Epithelial cell of alveolus of lung (primary cell): Measurements from ENCODE around the gene BABAM1. TPM values are rescaled to one million over a fixed set of nuclear protein-coding genes. Genes with fewer than 3 reads are reported as not detected.

Experiments
- total RNA-seq: library from RNA; depleted of rRNA; stranded (reverse); fragments of >200 nt; gene quantifications from 2 replicates; pipeline ENCODE4 v1.2.1, GENCODE V29; 2015

The BABAM1 gene
- 70.1 and 93.5 TPM in 2 replicates for total RNA-seq

DNA sequence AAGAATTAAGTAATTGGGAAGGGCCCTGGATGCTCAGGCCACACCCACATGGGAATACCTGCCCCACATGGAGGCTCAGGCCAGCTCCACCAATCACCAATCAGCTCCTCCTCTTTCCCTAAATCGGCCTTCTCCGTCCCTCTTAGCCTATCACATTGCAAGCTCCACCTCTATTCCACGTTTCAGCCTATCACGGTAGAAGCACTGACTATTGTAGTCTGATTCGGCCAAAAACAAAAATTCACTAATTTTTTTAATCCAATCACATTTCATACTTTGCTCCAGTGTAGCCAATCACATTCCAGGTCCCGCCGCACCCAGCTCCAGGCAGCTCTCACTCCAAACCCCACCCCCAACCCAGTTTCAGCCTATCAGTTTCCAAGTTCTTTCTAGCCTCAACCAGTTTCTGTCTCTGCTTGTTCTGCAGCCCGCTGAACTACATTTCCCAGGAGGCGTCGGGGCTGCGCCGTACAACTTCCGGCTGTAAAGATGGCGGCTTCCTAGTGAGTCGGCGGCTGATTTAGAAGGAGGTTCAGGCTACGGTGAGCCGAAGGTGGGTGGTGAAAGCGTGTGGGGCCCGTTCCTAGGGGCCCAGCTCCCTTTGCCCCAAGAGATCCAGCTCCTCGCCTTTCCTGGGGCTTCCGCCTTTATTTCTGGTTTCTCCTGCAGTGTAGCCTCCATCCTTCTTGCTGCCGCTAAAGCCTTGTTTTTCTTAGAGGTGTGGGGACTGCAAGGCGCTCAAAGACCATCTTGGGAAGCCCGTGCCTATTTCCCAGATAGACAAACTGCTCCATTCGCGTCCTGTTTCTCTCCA, at the start of gene BABAM1:
TSS of gene BABAM1 (plus strand) at position 469 of the 814 bp plus-strand sequence. CDS start 1,364 bp downstream, outside the sequence.

DNA sequence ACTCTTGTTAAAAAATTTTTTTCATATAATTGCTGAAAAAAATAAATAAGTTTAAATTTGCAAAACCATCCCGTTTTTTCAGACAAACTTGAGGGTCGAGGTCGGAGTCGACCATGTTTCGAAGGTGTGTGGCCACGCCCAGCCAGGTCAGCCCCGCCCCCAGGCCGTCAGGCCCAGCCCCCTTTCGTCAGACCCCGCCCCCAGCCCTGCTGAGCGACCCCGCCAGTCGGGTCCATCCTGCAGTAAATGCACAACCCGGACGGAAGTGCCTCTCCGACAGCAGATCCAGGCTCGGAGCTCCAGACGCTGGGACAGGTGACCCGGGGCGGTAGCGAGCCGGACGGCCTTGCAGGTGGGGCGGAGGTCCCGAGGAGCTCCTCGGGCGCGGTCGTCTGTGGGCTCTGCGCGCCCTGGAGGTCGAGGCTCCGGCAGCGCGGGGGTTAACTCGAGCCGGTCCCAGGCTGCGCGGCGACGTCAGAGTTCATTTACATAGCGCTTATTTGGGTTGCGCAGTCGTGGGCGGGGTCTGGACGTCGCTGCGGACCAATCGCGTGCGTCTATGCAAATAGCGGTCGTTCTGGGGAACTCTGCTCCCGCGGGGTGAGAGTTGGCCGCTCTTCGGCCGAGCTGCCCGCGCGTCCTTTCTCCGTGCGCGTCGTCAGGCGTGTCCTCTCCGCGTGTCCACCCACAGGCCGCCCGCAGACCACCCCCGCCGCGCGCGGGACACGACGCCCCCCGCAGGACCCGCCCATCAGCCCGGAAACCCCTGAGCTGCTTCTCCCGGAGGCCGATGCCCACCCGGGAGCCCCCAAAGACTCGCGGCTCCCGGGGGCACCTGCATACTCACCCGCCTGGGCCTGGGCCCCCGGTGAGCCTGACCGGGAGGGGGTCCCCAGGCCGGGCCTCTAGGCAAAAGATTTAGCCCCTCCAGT, 41.0 kb upstream of the BABAM1 start, which contains the start of gene OCEL1:
TSS of gene OCEL1 (plus strand) at position 225 of the 932 bp plus-strand sequence. CDS start at position 247, 22 bp downstream.

DNA sequence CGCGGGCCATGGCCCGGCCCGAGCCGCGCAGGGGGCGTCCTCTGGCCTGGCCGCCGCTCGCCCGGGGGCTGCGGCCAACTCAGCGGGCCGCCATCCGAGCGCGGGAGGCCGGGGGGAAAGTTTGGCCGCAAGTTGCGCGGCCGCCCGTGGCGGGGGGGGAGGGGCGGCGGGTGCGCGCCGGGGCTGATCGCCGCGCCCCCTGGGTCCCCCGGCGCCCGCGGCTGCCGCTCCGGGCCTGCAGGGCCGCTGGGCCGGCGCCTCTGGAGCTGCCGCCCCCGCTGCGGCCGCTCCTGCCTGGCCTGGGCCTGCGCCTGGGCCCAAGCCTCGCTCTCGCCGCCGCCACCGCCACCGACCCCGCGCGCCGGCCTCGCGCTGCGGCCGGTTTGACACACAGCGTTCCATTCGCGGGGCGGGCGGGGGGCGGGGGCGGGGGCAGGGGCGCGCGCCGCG, 21.7 kb upstream of the BABAM1 start, which contains the start of gene NR2F6:
TSS of gene NR2F6 (minus strand) at position 385 of the 450 bp plus-strand sequence. CDS start 699 bp downstream, outside the sequence.

DNA sequence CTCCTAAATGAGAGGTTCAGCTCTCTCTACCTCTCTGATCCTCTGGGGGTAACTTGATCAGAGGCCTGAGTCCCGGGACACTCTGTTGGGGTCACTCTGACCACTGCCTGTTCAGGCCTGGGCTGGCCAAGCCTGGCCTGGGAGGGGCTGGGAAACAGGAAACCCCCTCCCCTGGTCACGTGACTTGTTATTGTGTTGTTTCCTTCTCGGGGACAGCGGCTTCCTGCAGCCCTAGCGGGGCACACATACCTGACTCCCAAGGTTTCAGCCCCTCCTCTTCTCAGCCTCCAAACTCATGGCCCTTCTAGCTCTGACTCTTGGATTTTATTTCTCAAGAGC, 2.6 kb upstream of the BABAM1 start, which contains the start of gene USHBP1:
TSS of gene USHBP1 (minus strand) at position 105 of the 339 bp plus-strand sequence. CDS start 446 bp downstream, outside the sequence.

DNA sequence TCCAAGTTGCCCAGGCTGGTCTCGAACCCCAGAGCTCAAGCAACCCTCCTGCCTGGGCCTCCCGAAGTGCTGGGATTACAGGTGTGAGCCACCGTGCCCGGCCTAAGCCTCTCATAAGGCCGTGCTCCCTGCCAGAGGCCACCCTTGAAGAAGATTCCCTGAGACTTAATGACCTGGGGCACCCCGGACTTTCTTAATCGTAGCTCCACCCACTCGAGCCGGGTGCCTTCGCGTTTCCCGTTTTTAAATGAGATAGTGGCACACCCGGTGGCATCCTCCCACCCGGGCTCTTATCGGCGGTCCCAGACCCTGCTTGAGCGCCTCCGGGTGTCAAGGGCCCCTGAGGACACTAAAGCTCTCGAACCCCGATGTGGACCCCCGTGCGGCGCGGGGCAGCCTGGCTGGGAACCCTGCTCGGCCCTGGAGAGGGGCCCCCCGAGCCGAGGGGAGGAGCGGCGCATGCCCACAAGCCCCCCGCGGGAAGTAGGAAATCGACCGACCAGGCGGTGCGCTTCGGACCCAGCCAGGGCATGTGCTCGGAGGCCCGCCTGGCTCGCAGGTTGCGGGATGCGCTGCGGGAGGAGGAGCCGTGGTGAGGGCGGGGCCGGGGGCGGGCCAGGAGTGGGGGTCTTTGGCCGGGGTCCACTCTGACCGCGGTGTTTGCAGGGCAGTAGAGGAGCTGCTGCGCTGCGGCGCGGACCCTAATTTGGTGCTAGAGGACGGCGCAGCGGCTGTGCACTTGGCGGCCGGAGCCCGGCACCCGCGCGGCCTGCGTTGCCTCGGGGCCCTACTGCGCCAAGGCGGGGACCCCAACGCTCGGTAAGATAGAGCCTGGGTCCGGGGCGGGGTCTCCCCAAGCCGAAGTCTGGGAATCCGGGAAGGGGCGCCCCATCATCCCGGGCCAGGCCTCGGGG, 14.4 kb downstream of the BABAM1 start, which contains the start of gene ANKLE1:
TSS of gene ANKLE1 (plus strand) at position 511 of the 914 bp plus-strand sequence. CDS start at position 531, 20 bp downstream.

DNA sequence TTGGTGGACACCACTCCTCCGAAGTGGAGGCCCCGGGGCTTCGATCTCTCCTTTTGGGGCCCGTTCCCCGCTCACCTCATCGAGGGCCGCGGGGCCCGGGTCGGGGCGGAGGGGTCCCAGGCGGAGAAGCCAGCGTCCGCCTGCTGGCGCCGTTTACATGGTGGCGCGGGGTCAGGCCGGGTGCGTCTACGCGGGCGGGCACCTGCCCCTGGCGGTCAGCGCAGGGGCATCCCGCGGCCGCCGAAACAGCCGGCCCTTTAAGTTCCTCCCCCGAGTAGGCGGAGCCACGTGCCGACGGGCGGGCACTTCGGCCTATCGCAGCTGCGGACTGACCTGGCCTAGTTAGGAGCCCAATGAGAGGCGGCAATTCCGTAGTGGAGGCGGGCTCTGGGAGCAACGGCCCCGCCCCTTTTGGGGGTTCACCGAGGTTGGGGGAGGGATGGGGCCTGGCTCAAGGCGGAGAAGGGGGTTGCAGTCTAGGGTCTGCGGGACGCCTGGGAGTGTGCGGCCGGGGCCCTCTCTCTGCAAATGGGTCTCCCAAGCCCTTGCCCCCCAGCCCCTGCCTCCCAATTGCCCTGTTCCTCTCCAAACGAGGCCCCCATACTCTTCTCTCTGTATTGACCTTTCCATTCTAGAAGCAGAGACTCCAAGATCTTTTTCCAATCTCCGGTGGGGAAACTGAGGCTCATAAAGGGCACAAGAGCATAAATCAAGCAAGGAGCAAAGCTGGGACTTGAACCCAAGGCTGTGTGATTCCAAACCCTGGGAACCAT, 36.1 kb downstream of the BABAM1 start, which contains the start of gene ABHD8:
TSS of gene ABHD8 (minus strand) at position 259 of the 773 bp plus-strand sequence. CDS start 1,809 bp downstream, outside the sequence.

DNA sequence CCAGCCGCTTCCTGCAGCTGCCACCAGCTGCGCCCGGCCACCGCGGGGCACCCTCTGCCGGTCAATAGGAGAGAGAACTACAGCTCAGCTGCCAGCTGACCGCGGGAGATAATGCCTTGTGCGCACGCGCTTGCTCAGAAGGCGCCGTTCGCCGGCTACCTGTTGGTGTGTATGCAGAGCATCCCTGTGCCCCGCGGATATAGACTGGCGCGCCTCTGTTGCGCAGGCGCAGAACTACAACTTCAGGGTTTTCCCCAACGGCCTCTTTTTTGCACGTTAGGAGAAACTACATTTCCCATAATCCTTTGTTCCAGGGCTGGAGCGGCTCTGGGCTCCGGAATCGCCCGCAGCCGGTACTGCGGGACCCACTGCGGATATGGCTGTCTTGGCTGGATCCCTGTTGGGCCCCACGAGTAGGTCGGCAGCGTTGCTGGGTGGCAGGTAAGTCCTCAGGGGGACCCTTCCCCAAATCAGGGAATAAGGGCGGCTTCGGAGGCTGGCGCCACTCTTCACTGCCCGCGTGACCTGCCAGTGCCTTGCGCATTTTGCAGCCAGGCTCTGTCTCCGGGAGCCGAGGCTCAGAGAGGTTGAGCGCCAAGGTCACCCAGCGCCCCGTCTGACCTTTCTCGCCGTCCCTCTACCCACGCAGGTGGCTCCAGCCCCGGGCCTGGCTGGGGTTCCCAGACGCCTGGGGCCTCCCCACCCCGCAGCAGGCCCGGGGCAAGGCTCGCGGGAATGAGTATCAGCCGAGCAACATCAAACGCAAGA, 38.5 kb downstream of the BABAM1 start, which contains the start of gene MRPL34:
TSS of gene MRPL34 (plus strand) at position 356 of the 768 bp plus-strand sequence. CDS start at position 377, 21 bp downstream.

DNA sequence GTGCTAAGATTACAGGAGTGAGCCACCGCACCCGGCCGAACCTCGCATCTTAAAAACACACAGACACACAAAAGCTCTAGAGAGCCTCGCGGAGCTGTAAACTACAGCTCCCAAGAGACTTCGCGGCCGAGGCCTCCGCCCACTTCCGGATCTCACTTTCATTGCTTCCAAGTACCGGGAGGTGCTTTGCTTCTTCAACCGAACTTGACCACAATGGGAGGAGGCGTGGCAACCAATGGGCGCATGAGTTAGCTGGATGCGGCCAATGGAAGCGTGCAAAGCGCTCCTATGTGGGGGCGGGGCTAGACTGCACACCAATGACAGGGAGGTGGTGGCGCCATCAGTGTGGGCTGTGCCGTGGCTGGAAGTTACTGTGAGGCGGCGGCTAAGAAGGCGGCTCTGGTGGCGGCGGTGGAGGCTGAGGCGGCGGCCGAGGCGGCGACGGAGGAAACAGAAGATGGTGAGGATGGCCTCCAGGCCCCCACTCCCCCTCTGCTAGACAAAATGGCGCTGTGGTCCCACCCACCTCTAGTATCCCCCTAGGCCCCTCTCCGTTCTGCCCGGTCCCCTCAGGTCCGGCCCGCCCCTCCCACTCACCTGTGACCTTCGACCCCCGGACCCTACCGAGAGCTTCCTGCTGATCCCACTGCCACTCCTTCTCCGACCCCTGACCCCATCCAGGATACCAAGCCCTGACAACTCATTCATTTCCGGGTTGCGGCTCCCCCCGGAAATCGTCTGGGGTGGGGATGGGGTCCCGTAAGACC, 42.1 kb downstream of the BABAM1 start, which contains the start of gene DDA1:
TSS of gene DDA1 (plus strand) at position 366 of the 767 bp plus-strand sequence. CDS start at position 458, 92 bp downstream.

Other genes with a start within 250 kb of the BABAM1 start
- gene CPAMD8, start 240.6 kb upstream of the BABAM1 start, total RNA-seq, result 0.88 and 0.91 TPM in 2 replicates
- gene HAUS8, start 192.0 kb upstream of the BABAM1 start, total RNA-seq, result 7.3 and 13.4 TPM in 2 replicates
- 40.6 and 51.3 TPM in 2 replicates for gene MYO9B, start 191.7 kb upstream of the BABAM1 start, total RNA-seq
- gene USE1, start 52.1 kb upstream of the BABAM1 start, total RNA-seq, result 28.7 and 43.4 TPM in 2 replicates
- 20.2 and 28.4 TPM in 2 replicates for gene OCEL1, start 41.2 kb upstream of the BABAM1 start, total RNA-seq
- gene NR2F6, start 21.5 kb upstream of the BABAM1 start, total RNA-seq, result 76.9 and 86.4 TPM in 2 replicates
- gene USHBP1, start 2.7 kb upstream of the BABAM1 start, total RNA-seq, result 0.26 TPM in 1 of 2 replicates, not detected in the other
- 0.39 and 0.96 TPM in 2 replicates for gene ANKLE1, start 14.5 kb downstream of the BABAM1 start, total RNA-seq
- gene ABHD8, start 36.0 kb downstream of the BABAM1 start, total RNA-seq, result 16.2 and 40.7 TPM in 2 replicates
- gene MRPL34, start 38.4 kb downstream of the BABAM1 start, total RNA-seq, result 48.2 and 57.6 TPM in 2 replicates
- 18.8 and 22.9 TPM in 2 replicates for gene DDA1, start 42.1 kb downstream of the BABAM1 start, total RNA-seq
- 4.3 and 5.6 TPM in 2 replicates for gene ANO8, start 67.4 kb downstream of the BABAM1 start, total RNA-seq
- 11.2 and 18.1 TPM in 2 replicates for gene GTPBP3, start 70.1 kb downstream of the BABAM1 start, total RNA-seq
- 1.3 TPM in 1 of 2 replicates, not detected in the other for gene PLVAP, start 109.9 kb downstream of the BABAM1 start, total RNA-seq
- gene CCDC194, start 126.8 kb downstream of the BABAM1 start, total RNA-seq, result not detected in 2 replicates
- 2.8 and 6.7 TPM in 2 replicates for gene BST2, start 138.2 kb downstream of the BABAM1 start, total RNA-seq
- 91.5 and 97.4 TPM in 2 replicates for gene MVB12A, start 152.6 kb downstream of the BABAM1 start, total RNA-seq
- 0.13 and 0.64 TPM in 2 replicates for gene TMEM221, start 181.2 kb downstream of the BABAM1 start, total RNA-seq
- not detected in 2 replicates for gene NXNL1, start 193.5 kb downstream of the BABAM1 start, total RNA-seq
- gene SLC27A1, start 203.1 kb downstream of the BABAM1 start, total RNA-seq, result 10.5 and 25.4 TPM in 2 replicates
- gene PGLS, start 244.2 kb downstream of the BABAM1 start, total RNA-seq, result 97.4 and 107 TPM in 2 replicates